DMS153 treated with DMSO at 0.1 percent for 48 hours (cell line): ENCODE measurements around the gene ITGAD.

Experiments
- DNase-seq: peaks from one replicate; lab custom pipeline; 2025; ENCODE audit not compliant: unreplicated experiment; lab: John Stamatoyannopoulos, UW

ITGAD gene

DNA sequence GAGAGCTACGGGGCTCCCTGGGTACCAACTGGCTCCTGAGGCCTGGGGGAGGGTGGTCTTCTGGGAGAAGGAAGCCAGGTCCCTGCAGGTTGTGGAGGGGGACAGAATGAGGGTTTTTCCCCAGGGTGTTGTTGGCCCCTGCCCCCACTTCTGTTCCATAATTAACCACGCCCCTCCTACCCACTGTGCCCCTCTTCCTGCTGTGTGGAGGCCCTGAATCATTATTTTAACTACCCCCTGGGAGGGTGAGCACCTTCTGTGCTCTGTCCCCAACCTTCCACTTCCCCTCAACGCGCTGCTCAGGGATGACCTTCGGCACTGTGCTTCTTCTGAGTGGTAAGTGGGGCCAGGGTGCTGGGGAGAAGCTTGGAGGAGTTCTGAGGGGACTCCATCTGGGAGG, at the start of gene ITGAD:
TSS of gene ITGAD (plus strand) at position 280 of the 400 bp plus-strand sequence. CDS start at position 306, 26 bp downstream.
- no peak for DNase-seq

DNA sequence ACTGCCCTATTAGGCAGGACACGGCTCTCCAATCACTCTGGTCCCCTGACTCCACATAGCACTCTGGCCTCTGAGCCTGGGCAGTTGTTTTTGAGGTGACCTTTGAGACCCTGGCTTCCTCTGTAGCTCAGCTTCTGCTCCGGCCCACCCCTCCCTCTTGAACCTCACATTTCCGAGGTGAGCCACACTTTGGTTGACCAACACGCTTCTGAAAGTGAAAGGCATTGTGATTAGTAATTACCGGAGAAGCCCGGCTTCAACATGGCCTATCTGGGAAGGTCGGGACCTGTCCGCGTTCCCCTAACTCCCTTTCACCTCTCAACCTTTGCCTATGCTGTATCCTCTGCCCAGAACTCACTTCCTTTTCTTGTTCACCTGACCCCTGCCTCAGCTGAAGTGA, 48.4 kb upstream of the ITGAD start:
- no peak for DNase-seq

DNA sequence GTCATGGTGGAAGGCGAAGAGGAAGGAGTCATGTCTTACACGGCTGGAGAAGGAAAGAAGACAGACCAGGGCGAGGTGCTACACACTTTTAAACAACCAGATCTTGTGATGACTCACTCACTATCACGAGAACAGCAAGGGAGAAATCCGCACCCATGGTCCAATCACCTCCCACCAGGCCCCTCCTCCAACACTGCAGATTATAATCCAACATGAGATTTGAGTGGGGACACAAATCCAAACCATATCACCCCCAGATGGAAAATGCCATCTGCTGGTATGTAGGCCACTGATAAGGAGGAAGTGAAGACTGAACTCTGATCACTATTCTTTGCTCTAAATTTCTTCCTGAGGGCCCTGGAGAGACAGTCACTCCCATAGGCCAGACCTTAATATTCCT, 45.7 kb upstream of the ITGAD start:
- no peak for DNase-seq

DNA sequence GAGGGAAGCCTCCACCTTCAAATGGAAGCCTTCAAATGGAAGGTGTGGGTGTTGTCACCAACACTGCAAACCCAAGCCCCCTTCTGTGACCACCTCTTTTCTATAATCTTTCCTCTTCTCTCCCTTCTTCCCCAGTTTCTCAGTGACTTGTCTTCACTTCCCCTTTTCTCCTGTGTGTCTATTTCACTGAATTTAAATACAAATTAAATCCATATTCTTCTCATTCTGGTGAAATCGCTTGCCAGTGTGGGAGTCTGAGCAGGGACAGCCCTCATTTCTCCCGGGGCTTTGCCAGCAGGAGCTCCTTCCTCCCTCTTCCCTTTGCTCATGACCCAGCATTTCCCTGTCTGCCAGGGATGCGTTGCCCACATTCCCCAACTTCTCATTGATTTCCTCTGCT, 44.6 kb upstream of the ITGAD start:
- no peak for DNase-seq

DNA sequence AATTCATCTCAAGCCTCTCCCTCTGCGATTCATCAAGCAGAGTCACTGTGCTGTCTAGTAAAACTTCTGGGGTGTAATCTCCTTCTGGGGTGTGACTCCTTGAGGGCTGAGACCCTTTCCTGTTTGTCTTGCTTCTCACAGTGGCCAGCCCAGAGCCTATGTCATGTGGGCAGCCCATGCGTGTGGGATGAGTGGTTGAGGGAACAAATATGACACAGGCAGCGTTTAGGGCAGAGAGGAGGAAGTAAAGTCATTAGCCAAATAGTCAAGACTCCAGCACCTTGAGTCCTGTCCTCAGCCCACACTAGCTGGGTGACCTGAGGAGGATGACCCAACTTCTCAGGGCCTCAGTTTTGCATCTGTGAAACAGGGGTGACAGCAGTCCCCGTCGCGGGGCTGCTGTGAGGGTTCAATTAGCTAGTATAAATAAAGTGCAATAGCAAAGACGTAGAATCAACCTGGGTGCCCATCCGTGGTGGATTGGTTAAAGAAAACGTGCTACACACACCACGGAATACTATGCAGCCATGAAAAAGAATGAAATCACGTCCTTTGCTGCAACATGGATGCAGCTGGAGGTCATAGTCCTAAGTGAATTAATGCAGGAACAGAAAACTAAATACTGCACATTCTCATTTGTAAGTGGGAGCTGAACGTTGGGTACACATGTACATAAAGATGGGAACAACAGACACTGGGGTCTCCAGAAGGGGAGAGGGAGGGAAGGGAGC, 42.7 kb upstream of the ITGAD start:
- no peak for DNase-seq

DNA sequence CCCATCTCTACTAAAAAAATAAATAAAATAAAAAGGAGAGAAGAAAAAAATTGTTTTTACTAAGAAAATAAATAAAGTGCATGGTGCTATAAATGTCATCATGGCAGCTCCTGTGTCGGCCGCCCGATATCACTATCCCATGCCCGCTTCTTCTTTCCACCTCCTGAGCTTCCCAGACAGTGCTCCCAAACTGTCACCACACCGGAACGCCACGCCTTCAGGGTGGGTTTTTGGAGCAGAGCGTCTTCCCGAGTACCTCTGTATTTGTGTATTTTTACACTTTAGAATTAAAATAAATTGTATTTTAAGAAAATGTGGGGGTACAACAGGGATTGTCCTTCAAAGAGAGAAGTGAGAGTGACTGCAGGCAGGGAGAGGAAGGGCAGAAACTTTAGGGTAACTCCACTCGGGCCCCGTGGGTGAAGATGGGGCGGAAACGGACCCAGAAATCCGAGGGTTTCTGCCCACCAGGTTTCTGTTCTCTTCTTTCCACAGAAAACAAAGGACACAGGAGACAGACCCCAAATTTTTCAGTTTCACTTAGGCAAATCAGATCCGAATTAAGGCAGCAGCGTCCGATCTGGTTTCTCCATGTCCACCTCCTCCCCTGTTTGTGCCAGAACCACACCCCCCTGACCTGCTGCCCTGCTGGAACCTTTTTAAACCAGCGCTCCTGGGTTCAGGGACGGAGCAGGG, 41.7 kb upstream of the ITGAD start:
- no peak for DNase-seq

DNA sequence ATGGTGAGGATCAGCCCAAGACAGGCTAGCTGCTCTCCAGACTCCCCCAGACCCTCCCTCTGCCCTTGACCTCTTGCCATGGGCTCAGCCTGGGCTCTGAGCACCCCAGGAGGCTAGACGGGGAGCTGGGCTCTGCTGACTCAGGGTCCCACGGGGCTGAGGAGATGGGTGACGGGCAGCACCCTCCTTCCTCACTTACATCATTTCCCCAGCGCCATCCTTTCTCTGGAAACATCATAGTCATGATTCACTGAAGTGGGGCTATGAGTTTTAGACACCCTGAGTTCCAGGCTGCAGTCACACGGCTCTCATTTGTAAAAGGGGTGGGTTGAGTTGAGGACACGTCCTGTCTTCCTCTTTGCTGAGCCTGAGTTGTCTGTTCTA, 41.2 kb upstream of the ITGAD start:
- DNase-seq = no peak

DNA sequence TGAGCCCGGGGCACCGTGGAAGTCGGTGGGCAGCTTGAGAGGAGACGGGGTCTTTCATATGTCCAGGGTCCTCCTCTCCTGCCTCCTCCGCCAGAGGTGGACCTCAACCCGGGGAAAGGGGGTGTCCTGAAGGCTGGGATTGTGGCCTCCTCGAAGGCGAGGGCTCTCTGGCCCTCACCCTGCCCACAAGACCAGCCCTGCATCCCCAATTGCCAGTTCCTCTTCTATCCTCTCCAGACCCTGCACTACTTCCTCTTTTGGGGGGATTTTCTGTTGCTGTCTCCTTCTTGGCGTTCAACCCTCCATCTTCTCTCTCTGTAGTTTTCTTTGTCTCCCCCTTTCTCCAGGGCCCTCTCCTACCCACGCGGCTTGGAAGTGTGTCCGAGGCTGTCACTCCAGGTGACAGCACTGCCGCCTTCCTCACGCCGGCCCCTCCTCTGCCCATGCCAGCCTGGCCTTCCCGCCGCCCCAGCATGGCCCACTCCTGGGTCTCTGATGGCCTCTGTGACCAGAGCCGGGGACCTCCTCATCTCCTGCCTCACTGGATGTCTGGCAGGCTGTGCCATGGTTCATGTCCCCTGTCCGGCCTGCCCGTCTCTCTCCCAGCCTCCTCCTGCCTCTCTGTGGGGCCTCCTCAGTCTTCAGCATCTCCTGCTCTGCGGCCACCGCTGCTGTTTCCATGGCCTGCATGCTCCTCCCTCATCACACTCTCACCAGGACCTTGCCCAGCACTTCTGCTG, 40.6 kb upstream of the ITGAD start:
- no peak for DNase-seq

DNA sequence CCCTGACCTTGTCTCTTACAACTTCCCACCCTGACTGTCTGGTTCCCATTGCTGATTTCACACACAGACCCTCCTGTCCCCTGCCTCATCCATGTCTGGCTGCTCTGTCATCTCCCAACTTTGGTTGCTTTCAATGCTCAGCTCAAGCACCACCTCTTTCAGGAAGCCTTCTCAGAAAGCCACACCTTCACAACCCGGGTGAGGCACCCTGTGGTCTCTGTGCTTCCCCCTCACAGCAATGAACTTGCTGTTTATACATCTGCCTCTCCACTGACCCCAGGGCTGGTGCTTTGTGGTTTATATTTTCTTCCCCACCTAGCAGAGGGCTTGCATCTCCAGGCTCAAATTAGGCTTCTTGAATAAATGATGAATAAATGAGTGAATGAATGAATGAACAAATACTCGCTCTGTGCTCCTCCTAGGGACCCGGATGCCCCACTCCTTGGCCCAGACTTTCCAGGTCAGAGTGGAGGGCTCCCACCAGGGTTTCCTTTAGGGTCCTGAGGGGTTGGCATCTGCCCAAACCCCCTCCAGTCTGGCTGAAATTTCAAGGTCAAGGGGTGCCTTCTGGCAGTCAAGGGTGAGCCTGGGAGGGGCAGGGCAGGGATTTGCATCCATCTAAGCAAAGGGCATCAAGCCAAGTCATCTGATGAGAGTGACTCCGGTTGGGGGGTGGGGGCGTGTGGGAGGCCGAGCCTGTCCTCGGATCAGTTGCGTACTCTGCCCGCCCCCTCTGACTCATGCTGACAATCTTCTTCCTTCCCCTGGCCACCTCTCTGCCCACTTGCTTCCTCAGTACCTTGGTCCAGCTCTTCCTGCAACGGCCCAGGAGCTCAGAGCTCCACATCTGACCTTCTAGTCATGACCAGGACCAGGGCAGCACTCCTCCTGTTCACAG, 38.5 kb upstream of the ITGAD start, which contains the start of gene ITGAX:
TSS of gene ITGAX (plus strand) at position 783 of the 898 bp plus-strand sequence. CDS start at position 862, 79 bp downstream.
- DNase-seq = no peak

DNA sequence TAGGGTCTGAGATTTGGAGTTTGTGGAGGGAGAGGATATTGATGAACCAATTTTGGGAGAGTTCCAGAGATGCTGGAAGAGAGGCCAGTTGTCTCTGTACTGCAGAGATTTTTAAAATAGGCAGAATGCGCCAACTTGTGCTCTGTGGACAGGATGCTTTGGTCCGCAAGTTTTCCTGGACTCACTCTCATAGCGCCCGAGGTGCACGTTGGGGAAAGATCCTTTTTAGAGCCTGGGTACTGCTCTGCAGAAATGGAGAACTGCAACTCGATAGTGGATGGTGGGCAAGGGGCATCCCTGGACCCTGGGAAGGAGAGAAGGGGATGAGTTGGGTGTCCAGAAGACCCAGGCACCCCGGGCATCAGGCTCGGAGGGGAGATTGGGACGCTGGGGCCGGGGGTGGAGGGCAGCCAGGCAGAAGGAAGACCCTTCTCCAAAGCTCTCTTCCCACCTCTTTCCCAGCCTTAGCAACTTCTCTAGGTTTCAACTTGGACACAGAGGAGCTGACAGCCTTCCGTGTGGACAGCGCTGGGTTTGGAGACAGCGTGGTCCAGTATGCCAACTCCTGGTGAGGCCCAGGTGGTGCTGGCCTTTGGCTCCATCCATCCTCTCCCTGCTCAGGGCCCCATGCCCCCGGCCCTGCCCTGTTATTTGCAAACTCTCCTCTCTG, 37.6 kb upstream of the ITGAD start:
- DNase-seq = no peak

DNA sequence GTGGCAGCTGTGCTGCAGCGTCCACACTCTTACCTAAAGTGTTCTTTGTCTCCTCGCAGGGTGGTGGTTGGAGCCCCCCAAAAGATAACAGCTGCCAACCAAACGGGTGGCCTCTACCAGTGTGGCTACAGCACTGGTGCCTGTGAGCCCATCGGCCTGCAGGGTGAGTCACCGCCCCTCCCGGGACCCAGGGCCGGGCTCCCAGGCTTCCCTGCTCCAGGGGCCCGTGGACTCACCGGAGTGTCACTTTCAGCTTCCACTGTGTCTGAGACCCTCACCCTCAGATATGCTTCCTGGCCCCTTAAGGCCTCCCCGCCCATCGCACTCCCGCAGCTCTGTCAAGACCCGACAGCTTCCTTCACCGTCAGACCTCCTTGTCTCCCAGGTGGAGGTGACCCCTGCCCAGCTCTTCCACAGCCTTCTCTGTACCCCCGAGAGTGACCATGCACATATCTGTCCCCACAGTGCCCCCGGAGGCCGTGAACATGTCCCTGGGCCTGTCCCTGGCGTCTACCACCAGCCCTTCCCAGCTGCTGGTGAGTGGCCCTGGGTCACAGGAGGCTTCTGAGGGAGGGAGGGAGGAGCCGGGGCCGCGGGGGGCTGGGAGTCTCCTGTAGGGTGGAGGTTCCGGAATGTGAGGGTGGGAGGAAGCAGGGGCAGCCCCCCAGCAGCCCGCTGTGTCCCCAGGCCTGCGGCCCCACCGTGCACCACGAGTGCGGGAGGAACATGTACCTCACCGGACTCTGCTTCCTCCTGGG, 36.4 kb upstream of the ITGAD start:
- no peak for DNase-seq

DNA sequence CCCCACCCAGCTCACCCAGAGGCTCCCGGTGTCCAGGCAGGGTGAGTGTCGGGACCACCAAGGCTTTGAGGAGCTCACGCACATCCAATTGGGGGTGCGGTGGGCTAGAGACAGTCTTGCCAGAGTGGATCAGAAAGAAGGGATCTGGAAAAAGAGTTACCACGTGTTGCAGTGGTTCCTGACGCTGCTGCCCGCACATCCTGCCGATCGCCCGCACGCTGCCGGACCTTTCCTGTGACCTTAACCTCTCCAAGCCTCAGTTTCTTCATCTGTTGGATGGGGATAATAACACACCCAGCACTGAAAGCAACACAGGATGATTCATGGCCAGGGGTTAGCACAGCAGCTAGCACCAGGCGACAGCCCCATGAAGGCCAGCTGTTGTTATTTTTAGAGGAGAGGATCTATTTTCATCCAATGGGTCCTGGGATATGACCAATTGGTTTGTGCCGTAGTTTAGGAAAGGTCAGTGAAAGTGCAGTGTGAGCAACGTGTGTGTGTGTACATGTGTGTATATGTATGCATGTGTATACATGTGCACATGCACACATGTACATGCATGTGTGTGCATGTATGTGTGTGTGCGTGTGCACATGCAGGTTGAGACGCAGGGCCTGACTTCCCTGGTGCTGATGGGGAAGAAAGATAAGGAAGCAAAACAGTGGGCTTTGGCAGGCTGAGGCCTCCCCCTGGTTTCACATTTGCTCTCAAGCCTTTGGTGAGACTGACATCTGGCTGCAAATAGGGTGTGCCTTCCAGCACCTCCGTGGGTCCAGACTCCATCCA, 35.6 kb upstream of the ITGAD start:
- no peak for DNase-seq

DNA sequence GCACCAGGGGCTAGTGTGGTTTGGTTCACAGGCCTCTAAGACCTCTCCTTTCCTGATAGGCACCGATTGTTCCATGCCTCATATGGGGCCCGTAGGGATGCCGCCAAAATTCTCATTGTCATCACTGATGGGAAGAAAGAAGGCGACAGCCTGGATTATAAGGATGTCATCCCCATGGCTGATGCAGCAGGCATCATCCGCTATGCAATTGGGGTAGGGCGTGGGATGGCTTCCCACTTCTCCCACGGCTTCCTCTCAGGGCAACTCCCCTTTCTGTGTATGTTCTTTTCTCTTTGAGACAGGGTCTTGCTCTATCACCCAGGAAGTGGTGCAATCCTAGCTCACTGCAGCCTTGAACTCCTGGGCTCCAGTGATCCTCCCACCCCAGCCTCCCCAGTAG, 32.9 kb upstream of the ITGAD start:
- DNase-seq = no peak

DNA sequence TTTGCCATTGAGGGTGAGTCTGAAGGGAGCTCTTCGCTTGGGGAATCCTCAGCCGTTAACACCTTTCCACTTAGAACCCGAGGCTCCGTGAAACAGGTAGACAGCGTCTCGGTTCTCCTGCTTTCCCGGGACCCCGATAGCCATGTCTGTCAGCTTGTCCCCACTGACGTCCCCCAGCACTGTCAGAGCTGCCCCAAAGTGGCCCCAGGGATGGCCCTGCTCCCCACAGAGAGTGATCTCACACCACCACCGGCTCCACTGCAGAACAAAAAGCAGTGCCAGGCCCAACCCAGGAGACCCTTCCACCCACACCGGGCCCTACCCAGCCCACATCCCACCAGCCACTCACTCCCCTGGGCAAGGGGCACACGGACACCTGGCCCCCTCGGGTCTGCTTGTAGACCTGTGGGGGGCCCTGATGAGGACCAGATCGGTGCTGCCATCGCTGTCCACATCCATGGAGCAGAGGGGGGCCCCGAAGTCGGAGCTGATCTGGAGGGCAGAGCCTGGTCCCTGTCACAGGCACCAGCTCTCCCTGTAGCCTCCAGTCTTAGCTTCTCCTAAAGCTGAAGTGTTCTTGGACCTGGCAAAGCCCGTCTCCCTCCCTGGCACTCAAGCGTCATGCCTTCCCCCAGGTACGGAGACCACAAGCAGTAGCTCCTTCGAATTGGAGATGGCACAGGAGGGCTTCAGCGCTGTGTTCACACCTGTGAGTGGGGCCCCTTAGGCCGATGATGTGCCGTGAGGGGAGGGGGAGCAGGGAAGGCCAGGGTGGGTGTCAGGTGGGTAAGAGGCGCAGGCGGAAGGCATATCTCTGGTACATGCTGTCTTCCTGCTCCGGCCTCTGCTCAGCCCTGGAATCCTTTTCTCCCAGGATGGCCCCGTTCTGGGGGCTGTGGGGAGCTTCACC, 31.7 kb upstream of the ITGAD start:
- DNase-seq = no peak

DNA sequence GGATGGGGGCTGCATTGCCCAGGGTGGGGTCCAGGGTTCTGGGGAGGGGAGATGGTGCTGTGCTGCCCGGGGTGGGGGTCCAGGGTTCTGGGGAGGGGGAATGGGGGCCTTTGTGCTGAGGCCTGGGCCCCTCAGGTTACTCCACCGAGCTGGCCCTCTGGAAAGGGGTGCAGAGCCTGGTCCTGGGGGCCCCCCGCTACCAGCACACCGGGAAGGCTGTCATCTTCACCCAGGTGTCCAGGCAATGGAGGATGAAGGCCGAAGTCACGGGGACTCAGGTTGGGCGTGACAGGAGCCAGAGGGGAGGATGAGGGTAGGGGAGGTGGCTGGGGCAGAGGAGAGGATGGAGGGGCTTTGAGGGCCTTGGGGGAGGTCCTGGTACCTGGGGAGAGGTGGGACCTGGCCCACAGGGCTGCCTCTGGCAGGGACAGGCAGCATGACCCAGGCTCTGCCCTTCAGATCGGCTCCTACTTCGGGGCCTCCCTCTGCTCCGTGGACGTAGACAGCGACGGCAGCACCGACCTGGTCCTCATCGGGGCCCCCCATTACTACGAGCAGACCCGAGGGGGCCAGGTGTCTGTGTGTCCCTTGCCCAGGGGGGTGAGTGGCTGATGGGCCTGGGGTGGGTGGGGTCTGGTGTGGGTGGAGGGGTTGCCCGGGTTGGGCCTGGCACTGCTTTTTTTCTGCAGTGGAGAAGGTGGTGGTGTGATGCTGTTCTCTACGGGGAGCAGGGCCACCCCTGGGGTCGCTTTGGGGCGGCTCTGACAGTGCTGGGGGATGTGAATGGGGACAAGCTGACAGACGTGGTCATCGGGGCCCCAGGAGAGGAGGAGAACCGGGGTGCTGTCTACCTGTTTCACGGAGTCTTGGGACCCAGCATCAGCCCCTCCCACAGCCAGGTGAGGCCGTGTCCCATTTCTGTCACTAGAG, 30.4 kb upstream of the ITGAD start:
- no peak for DNase-seq

DNA sequence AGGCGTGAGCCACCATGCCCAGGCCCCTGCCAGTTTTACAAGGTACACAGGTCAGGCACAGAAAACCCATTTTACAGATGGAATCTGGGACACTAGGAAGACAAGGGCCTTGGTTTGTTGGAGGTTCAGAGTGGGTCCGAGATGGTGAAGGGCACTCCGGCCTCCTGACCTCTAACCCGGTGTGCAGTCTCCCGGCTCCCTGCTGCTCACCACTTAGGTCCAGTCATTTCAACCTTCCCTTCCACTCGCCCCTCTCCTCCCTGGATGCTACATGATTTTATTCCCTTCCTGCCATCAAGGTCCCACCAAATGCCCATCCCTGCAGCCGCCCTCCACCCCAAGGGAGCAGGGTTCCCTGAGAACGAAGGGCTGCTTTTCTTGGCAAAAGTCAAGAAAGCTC, 29.4 kb upstream of the ITGAD start:
- DNase-seq = no peak

DNA sequence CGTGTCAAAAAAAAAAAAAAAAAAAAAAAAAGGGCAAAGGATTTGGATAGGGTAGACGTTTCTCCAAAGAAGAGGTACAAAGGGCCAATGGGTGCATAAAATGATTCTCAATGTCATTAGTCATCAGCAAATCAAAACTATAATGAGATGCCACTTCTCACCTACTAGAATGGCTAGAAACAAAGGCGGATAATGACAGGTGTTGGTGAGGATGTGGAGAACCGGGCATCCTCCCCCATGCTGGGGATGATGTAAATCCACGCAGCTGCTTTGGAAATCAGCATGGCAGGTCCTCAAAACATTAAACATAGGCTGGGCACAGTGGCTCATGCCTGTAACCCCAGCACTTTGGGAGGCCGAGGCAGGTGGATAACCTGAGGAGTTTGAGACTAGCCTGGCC, 28.7 kb upstream of the ITGAD start:
- no peak for DNase-seq
